Measurements from ENCODE around the gene SEPTIN10.

The SEPTIN10 gene

DNA sequence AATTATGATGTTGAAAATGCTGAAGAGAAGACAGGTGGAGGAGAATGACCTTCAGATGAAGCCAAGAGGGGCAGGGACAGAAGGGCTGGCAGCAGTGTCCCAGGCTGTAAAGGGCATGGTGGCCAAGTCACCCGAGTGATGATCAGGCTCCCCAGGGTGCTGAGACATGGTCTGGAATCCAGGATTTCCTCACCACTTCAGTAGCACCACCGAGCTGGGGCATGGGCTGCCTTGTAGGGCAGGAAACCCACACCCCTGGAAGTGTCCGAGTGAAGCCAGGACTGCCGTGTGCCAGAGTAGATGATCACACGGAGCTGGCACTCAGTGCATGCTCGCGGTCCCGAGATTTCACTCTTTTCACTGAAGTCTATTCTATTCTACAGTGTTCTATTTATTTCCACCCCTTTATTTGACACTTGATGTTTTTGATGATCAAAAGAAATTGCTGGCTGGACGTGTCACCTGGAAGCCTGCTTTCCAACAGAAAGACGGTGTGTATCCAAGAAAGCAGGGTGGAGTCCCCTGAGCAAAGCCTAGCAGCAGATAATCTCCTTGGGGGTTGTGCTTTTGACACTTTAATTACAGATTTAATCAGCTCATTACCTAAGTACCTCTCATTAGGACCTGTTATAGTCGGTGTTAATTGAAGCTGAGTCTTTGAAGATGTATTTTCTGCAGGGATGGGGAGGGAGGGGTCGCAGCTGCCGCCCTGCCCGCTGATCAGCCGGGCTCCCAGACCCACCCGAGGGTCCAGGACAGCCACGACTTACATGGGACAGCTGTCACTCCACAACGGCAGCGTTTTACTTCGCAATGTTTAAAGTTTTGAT, 92.3 kb downstream of the SEPTIN10 start:
- Histone ChIP-seq H3K27me3 (ENCODE audit: control insufficient read depth, insufficient read depth, low read length) (no peaks in the 10 kb centered on the region), H3K36me3 (ENCODE audit: control insufficient read depth, insufficient read depth, low read length) (no peaks in the 10 kb centered on the region), H3K4me1 (ENCODE audit: control insufficient read depth, insufficient read depth, low read length) (no peaks in the 10 kb centered on the region), H3K9me3 (ENCODE audit: control insufficient read depth, low read length) (no peaks in the 10 kb centered on the region), H3K9ac (ENCODE audit: low read length) (no peak overlapping the region), H3K4me3 (ENCODE audit: low read length) (no peak overlapping the region)

- Histone ChIP-seq H3K27me3 (ENCODE audit: control insufficient read depth, insufficient read depth, low read length) (peaks cover 2% of the 10 kb centered on the region), H3K4me1 (ENCODE audit: control insufficient read depth, insufficient read depth, low read length) (peaks cover under 1% of the 10 kb centered on the region), H3K36me3 (ENCODE audit: control insufficient read depth, insufficient read depth, low read length) (no peaks in the 10 kb centered on the region), H3K9me3 (ENCODE audit: control insufficient read depth, low read length) (no peaks in the 10 kb centered on the region), H3K9ac (ENCODE audit: low read length) (no peak overlapping the region), H3K4me3 (ENCODE audit: low read length) (no peak overlapping the region)
Observed at GRCh38 chr2:109519513-109519912, 94.3 kb downstream of the SEPTIN10 start.

DNA sequence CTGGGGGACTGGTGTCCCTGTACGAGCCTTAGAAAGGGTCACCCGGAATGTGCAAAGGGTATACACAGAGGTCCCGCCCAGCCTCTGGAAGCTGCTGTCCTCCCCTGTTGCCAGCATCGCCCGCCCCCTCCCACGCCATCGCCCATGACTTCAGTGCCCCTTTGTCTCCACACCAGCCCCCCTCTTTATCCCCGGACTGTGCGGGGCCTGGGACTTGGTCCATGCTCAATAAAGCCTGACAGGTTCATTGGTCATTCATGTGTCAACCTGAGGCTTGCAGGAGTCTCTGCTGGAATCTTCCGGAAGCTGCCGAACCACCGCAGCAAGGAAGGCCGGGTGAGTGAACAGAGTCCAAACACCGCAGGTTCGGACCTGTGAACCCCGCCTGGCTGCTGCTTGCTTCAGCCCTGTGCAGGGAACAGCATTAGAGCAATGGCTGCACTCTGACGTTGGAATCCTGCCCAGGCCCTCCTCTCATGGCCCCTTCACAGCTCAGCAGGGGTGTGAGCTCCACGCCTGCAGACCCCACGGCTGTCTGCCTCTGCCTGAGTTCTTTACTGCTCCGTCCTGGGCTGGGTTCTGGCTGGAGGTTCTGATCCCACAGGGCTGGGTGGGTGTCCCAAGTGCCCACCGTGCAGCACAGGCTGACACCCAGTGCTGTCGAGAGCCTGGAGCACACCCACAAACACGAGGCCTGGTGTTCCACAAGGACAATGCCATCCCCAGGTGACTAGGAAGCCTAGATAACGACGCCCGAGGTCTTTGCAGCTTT, 96.5 kb downstream of the SEPTIN10 start:
- H3K9ac ChIP-seq (ENCODE audit: low read length) = no peak overlapping the region
- peaks cover 11% of the 10 kb centered on the region for H3K4me1 ChIP-seq (ENCODE audit: control insufficient read depth, insufficient read depth, low read length)

DNA sequence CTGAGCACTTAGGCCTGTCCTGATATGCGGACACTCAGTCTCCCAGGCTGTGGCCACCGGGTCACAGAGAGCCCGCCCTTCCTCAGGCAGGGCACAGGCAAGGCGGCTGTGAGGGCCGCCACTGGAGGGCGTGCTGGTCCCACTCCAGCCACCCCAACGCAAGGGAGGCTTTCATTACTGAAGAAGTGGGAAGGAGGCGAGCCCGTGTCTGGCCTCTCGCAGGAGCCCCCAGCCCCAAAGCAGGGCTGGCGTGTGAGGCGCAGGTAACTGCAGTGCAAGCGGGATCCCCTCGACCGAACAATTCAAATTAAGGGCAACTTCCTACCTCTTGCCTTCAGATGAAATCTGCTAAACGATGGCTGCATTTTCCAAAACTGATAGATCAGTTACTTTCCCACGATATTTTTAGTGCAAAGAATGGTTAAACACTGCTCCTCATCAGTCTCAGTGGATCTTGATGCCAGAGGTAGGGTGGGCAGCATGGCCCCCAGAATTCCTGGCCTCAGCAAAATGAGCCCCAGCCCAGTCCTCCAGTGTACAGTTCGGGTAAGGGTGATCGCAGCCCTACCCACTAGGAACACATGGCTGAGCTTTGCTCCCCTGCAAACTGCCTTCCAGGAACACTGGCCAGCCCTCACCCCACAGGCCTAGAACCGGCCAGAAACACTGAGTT, 97.2 kb downstream of the SEPTIN10 start:
- H3K9me3 ChIP-seq (ENCODE audit: control insufficient read depth, low read length) = no peaks in the 10 kb centered on the region
- H3K9ac ChIP-seq (ENCODE audit: low read length) = no peak overlapping the region
- peaks cover 2% of the 10 kb centered on the region for H3K27me3 ChIP-seq (ENCODE audit: control insufficient read depth, insufficient read depth, low read length)
- H3K4me3 ChIP-seq (ENCODE audit: low read length) = no peak overlapping the region
- peaks cover 11% of the 10 kb centered on the region for H3K4me1 ChIP-seq (ENCODE audit: control insufficient read depth, insufficient read depth, low read length)
- H3K36me3 ChIP-seq (ENCODE audit: control insufficient read depth, insufficient read depth, low read length) = no peaks in the 10 kb centered on the region

More for the DNA sequence above, 96.5 kb downstream of the SEPTIN10 start:
- H3K4me3 ChIP-seq (ENCODE audit: low read length) = no peak overlapping the region
- no peaks in the 10 kb centered on the region for H3K9me3 ChIP-seq (ENCODE audit: control insufficient read depth, low read length)
- H3K27me3 ChIP-seq (ENCODE audit: control insufficient read depth, insufficient read depth, low read length) = peaks cover 2% of the 10 kb centered on the region
- no peaks in the 10 kb centered on the region for H3K36me3 ChIP-seq (ENCODE audit: control insufficient read depth, insufficient read depth, low read length)

DNA sequence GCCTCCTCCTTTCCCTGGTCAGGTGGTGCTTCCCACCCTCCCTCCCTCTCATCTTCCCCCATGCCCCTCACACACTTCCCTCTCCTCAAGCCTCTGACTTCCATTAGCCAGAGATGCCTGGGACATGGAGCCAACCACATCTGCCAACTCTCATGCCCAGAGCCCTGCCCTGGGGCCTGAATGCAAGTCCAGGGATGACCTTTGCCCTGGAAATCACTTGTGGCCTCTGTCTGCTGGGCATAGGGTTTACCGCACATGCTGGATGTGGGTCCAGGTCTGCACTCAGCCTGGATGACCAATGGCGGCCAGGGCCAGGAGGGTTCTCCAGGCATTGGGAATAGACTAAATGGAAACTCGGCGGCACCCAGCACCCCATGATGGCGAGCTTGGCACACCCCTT, 98.9 kb downstream of the SEPTIN10 start:
- H3K4me3 ChIP-seq (ENCODE audit: low read length) = no peak overlapping the region
- H3K9ac ChIP-seq (ENCODE audit: low read length) = no peak overlapping the region
- no peaks in the 10 kb centered on the region for H3K9me3 ChIP-seq (ENCODE audit: control insufficient read depth, low read length)
- no peaks in the 10 kb centered on the region for H3K36me3 ChIP-seq (ENCODE audit: control insufficient read depth, insufficient read depth, low read length)
- H3K27me3 ChIP-seq (ENCODE audit: control insufficient read depth, insufficient read depth, low read length) = peaks cover 2% of the 10 kb centered on the region
- H3K4me1 ChIP-seq (ENCODE audit: control insufficient read depth, insufficient read depth, low read length) = peaks cover 11% of the 10 kb centered on the region

DNA sequence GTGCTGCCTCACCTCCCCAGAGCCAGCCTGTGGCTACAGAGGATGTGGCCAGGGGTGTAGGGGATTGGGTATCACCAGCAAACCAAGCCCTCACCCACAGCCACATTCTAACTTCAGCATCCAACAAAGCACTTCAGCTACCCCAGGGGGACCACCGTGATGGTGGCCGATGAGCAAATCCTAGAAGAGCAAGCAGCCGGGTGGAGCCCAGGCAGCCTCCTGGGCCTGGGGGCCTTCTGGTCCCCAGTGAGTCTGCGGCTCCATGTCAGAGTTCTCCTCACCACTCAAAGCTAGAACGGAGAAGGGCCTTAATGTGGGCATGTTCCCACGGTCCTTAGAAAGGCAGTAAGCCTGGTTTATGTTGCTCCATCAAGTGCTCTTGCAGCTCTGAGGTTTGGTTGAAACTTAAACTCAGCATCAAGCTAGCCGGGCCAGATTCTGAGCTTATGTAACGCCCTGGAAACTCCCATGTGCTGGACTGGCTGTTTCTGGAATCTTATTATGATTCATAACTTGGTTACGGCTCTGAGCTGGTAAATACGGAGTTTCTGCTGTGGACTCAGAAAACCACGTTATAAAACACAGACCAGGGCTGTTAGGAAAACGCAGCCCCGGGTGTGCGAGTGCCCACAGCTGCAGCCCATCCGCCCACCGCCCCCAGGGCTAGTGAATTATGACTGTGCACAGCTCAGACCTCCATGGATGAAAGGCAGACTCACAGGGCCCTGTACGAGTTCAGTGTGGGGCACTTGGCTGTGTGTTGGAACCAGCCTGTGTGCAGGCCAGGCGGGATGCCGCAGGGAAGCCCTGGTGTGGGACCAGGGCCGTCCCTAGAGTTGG, 99.8 kb downstream of the SEPTIN10 start:
- Histone ChIP-seq H3K27me3 (ENCODE audit: control insufficient read depth, insufficient read depth, low read length) (peaks cover 2% of the 10 kb centered on the region), H3K9ac (ENCODE audit: low read length) (no peak overlapping the region), H3K4me3 (ENCODE audit: low read length) (no peak overlapping the region), H3K9me3 (ENCODE audit: control insufficient read depth, low read length) (no peaks in the 10 kb centered on the region), H3K4me1 (ENCODE audit: control insufficient read depth, insufficient read depth, low read length) (peaks cover 11% of the 10 kb centered on the region), H3K36me3 (ENCODE audit: control insufficient read depth, insufficient read depth, low read length) (no peaks in the 10 kb centered on the region)

DNA sequence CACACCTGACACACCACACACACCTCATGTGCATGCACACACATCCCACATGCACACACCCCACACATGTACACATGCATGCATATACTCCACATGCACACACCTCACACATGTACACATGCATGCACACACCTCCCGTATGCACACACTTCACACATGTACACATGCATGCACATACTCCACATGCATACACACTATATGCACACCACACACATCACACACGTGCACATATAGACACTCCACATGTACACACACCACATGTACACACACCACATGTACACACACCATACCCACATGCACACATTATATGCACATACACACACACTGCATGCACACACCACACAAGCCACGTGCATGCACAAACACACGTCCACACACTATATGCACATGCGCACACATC, 100.5 kb downstream of the SEPTIN10 start:
- Histone ChIP-seq H3K4me1 (ENCODE audit: control insufficient read depth, insufficient read depth, low read length) (peaks cover 11% of the 10 kb centered on the region), H3K9ac (ENCODE audit: low read length) (no peak overlapping the region), H3K36me3 (ENCODE audit: control insufficient read depth, insufficient read depth, low read length) (no peaks in the 10 kb centered on the region), H3K4me3 (ENCODE audit: low read length) (no peak overlapping the region), H3K9me3 (ENCODE audit: control insufficient read depth, low read length) (no peaks in the 10 kb centered on the region), H3K27me3 (ENCODE audit: control insufficient read depth, insufficient read depth, low read length) (peaks cover 2% of the 10 kb centered on the region)

- Histone ChIP-seq H3K4me3 (ENCODE audit: low read length) (no peak overlapping the region), H3K36me3 (ENCODE audit: control insufficient read depth, insufficient read depth, low read length) (no peaks in the 10 kb centered on the region), H3K27me3 (ENCODE audit: control insufficient read depth, insufficient read depth, low read length) (peaks cover 2% of the 10 kb centered on the region), H3K4me1 (ENCODE audit: control insufficient read depth, insufficient read depth, low read length) (peaks cover 11% of the 10 kb centered on the region), H3K9me3 (ENCODE audit: control insufficient read depth, low read length) (no peaks in the 10 kb centered on the region), H3K9ac (ENCODE audit: low read length) (no peak overlapping the region)
Observed at GRCh38 chr2:109512076-109512475, 101.7 kb downstream of the SEPTIN10 start.

GRCh38 chr2:109511168-109511567, 102.6 kb downstream of the SEPTIN10 start:
- no peaks in the 10 kb centered on the region for H3K9me3 ChIP-seq (ENCODE audit: control insufficient read depth, low read length)
- no peaks in the 10 kb centered on the region for H3K36me3 ChIP-seq (ENCODE audit: control insufficient read depth, insufficient read depth, low read length)
- H3K4me3 ChIP-seq (ENCODE audit: low read length) = no peak overlapping the region
- H3K4me1 ChIP-seq (ENCODE audit: control insufficient read depth, insufficient read depth, low read length) = peaks cover 11% of the 10 kb centered on the region
- peaks cover 2% of the 10 kb centered on the region for H3K27me3 ChIP-seq (ENCODE audit: control insufficient read depth, insufficient read depth, low read length)
- no peak overlapping the region for H3K9ac ChIP-seq (ENCODE audit: low read length)

GRCh38 chr2:109510136-109511028, 103.4 kb downstream of the SEPTIN10 start:
- no peak overlapping the region for H3K4me3 ChIP-seq (ENCODE audit: low read length)
- no peaks in the 10 kb centered on the region for H3K36me3 ChIP-seq (ENCODE audit: control insufficient read depth, insufficient read depth, low read length)
- H3K27me3 ChIP-seq (ENCODE audit: control insufficient read depth, insufficient read depth, low read length) = peaks cover 2% of the 10 kb centered on the region
- no peaks in the 10 kb centered on the region for H3K9me3 ChIP-seq (ENCODE audit: control insufficient read depth, low read length)
- no peak overlapping the region for H3K9ac ChIP-seq (ENCODE audit: low read length)
- peaks cover 11% of the 10 kb centered on the region for H3K4me1 ChIP-seq (ENCODE audit: control insufficient read depth, insufficient read depth, low read length)

DNA sequence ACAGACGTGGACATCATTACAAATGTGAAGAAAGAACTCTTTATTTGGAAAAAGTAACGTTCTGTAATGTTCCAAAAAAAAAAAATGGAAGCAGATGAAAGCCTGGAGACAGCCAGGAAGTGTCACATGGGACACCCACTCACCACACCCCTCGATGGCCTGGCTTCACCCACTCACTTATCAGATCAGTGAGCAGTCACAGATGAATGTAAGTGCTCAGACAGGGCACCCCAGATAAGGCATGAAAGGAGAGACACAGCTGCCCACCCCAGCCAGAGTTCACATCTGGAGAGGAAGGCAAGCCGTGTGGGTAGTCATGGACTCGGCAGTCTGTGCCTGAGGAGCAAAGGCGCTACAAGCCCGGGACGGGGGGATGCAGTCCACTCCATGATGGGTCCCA, 105.2 kb downstream of the SEPTIN10 start:
- Histone ChIP-seq H3K9me3 (ENCODE audit: control insufficient read depth, low read length) (no peaks in the 10 kb centered on the region), H3K9ac (ENCODE audit: low read length) (no peak overlapping the region), H3K4me3 (ENCODE audit: low read length) (no peak overlapping the region), H3K27me3 (ENCODE audit: control insufficient read depth, insufficient read depth, low read length) (no peaks in the 10 kb centered on the region), H3K36me3 (ENCODE audit: control insufficient read depth, insufficient read depth, low read length) (no peaks in the 10 kb centered on the region), H3K4me1 (ENCODE audit: control insufficient read depth, insufficient read depth, low read length) (peaks cover 1% of the 10 kb centered on the region)

Measured in mucosa of stomach (tissue), 1 donor.